ENCODE results near the gene NWD2.

GRCh38 chr4:37480509-37480908 lies 236.0 kb downstream of the NWD2 start:
- no peak for TF ChIP-seq CTCF (IDR thresholded peaks at IDR 0.05; ENCODE audit: low read length)
- no peak for TF ChIP-seq EZH2 (optimal IDR thresholded peaks at IDR 0.05; ENCODE audit: low read depth, low read length)
